Measurements from ENCODE around the gene BRD7.

DNA sequence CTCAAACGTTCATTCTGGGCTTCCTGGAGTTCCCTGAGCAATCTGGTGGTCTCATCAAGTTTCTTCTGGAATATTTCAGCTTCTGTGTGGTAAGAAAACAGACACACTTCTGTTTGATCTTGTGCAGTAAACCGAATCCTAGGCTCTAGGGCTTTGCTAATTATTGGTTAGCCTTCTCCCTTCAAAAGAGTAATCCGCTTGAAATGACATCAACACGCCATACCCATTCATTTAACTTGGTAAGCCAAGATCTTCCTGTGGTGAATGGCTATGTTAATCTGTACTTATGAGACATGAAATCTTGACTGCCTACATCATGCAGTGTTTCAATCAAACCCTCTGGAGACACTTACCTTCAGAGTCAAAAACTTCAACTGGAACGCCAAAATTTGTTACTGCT lies 48.5 kb downstream of the BRD7 start:
- TF ChIP-seq, protein P1, sequence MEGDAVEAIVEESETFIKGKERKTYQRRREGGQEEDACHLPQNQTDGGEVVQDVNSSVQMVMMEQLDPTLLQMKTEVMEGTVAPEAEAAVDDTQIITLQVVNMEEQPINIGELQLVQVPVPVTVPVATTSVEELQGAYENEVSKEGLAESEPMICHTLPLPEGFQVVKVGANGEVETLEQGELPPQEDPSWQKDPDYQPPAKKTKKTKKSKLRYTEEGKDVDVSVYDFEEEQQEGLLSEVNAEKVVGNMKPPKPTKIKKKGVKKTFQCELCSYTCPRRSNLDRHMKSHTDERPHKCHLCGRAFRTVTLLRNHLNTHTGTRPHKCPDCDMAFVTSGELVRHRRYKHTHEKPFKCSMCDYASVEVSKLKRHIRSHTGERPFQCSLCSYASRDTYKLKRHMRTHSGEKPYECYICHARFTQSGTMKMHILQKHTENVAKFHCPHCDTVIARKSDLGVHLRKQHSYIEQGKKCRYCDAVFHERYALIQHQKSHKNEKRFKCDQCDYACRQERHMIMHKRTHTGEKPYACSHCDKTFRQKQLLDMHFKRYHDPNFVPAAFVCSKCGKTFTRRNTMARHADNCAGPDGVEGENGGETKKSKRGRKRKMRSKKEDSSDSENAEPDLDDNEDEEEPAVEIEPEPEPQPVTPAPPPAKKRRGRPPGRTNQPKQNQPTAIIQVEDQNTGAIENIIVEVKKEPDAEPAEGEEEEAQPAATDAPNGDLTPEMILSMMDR (conservative IDR thresholded peaks at IDR 0.05): no peak
- no peak for TF ChIP-seq EZH2 (IDR thresholded peaks at IDR 0.05; ENCODE audit: low read depth)

All from PC-9 (cell line).